Left renal pelvis (tissue), 4 donors: ENCODE results near the gene ME3. TPM values are rescaled to one million over a fixed set of nuclear protein-coding genes. Genes with fewer than 3 reads are reported as not detected.

Experiments used
- DNase-seq, 4 donors: peaks; one replicate each; pipeline ENCODE4 v3.0.0-alpha.2; 2013; ENCODE audit warnings: low read depth in 4 of 4, low spot score in 3 of 4
- polyA plus RNA-seq, 4 donors: library from polyadenylated mRNA; unstranded; fragments of 120-200 nt; gene quantifications; one replicate each; pipeline ENCODE4 v1.2.1, GENCODE V29; 2013; ENCODE audit not compliant: insufficient read length in 4 of 4

Gene ME3
- polyA plus RNA-seq, 4 donors: 12.6 to 35.2 (median 29.3) TPM

GRCh38 chr11:86693518-86693917, 21.1 kb upstream of the ME3 start:
- DNase-seq: no peak

- no peak for DNase-seq
Observed at GRCh38 chr11:86692746-86693145, 20.3 kb upstream of the ME3 start.

GRCh38 chr11:86692317-86692716, 19.9 kb upstream of the ME3 start:
- no peak for DNase-seq

- DNase-seq: no peak
Observed at GRCh38 chr11:86688398-86689179, 16.2 kb upstream of the ME3 start.

GRCh38 chr11:86687185-86687778, 14.9 kb upstream of the ME3 start:
- DNase-seq: no peak

- no peak for DNase-seq
Observed at GRCh38 chr11:86686531-86686930, 14.1 kb upstream of the ME3 start.

- DNase-seq: no peak
Observed at GRCh38 chr11:86681483-86681756, 9.0 kb upstream of the ME3 start.

GRCh38 chr11:86680716-86681482, 8.5 kb upstream of the ME3 start:
- DNase-seq: no peak

- DNase-seq: no peak
Observed at GRCh38 chr11:86678823-86679222, 6.4 kb upstream of the ME3 start.

- no peak for DNase-seq
Observed at GRCh38 chr11:86678296-86678695, 5.9 kb upstream of the ME3 start.

GRCh38 chr11:86676533-86677154, 4.2 kb upstream of the ME3 start:
- no peak for DNase-seq

- DNase-seq: no peak
Observed at GRCh38 chr11:86676010-86676409, 3.6 kb upstream of the ME3 start.

GRCh38 chr11:86675017-86675416, 2.6 kb upstream of the ME3 start:
- no peak for DNase-seq

- DNase-seq: no peak
Observed at GRCh38 chr11:86673872-86674750, 1.7 kb upstream of the ME3 start.

GRCh38 chr11:86673055-86673843, 833 bp upstream of the ME3 start:
- no peak for DNase-seq

GRCh38 chr11:86671531-86672006, 847 bp downstream of the ME3 start:
- no peak for DNase-seq

GRCh38 chr11:86670911-86671310, 1.5 kb downstream of the ME3 start:
- DNase-seq: no peak

- DNase-seq: no peak
Observed at GRCh38 chr11:86670181-86670580, 2.2 kb downstream of the ME3 start.

GRCh38 chr11:86669424-86669823, 3.0 kb downstream of the ME3 start:
- no peak for DNase-seq

GRCh38 chr11:86668929-86669328, 3.5 kb downstream of the ME3 start:
- no peak for DNase-seq
